ENCODE data around the gene S100A16.
"Not testable (repeated sequence)": the region's sequence is repeated elsewhere in the genome, so short reads cannot be mapped to it uniquely, and the experiment has no call there.

The S100A16 gene

GRCh38 chr1:153612755-153613331 lies at the start of gene S100A16:
Gene S100A16, minus strand, starts transcription at chr1:153613137. Its CDS starts 4,986 bp downstream, at chr1:153608151.
- DNase-seq = no peak

- no peak for DNase-seq
Observed at GRCh38 chr1:153662269-153662668, 49.3 kb upstream of the S100A16 start.

- no peak for DNase-seq
Observed at GRCh38 chr1:153661111-153661708, 48.3 kb upstream of the S100A16 start.

GRCh38 chr1:153659656-153660055 lies 46.7 kb upstream of the S100A16 start:
- DNase-seq = no peak

GRCh38 chr1:153659175-153659534 lies 46.2 kb upstream of the S100A16 start:
- DNase-seq = no peak

- peak; percentile 94 for DNase-seq
Observed at GRCh38 chr1:153658400-153659174, 45.6 kb upstream of the S100A16 start, which contains the start of gene SNAPIN. Gene SNAPIN, plus strand, starts transcription at chr1:153658703. Its CDS starts 41 bp downstream, at chr1:153658744.

GRCh38 chr1:153655333-153655732 lies 42.4 kb upstream of the S100A16 start:
- DNase-seq = no peak

GRCh38 chr1:153652805-153653500 lies 40.0 kb upstream of the S100A16 start:
- no peak for DNase-seq

GRCh38 chr1:153651771-153652170 lies 38.8 kb upstream of the S100A16 start:
- no peak for DNase-seq

GRCh38 chr1:153649863-153650235 lies 36.9 kb upstream of the S100A16 start:
- no peak for DNase-seq

GRCh38 chr1:153649137-153649862 lies 36.4 kb upstream of the S100A16 start:
- no peak for DNase-seq

- no peak for DNase-seq
Observed at GRCh38 chr1:153648000-153648643, 35.2 kb upstream of the S100A16 start.

- no peak for DNase-seq
Observed at GRCh38 chr1:153647346-153647714, 34.4 kb upstream of the S100A16 start.

- no peak for DNase-seq
Observed at GRCh38 chr1:153646672-153647345, 33.9 kb upstream of the S100A16 start.

- no peak for DNase-seq
Observed at GRCh38 chr1:153643816-153644215, 30.9 kb upstream of the S100A16 start.

GRCh38 chr1:153643100-153643499 lies 30.2 kb upstream of the S100A16 start:
- DNase-seq = no peak

GRCh38 chr1:153642161-153642560 lies 29.2 kb upstream of the S100A16 start:
- DNase-seq = no peak

GRCh38 chr1:153640861-153641260 lies 27.9 kb upstream of the S100A16 start:
- no peak for DNase-seq

- DNase-seq = not testable (repeated sequence)
Observed at GRCh38 chr1:153640213-153640612, 27.3 kb upstream of the S100A16 start.

GRCh38 chr1:153639280-153639679 lies 26.3 kb upstream of the S100A16 start:
- no peak for DNase-seq

- DNase-seq = no peak
Observed at GRCh38 chr1:153638261-153638660, 25.3 kb upstream of the S100A16 start.

- DNase-seq = no peak
Observed at GRCh38 chr1:153636312-153636711, 23.4 kb upstream of the S100A16 start.
